NK-92 (cell line): Measurements from ENCODE around the gene NDUFV2.
"Not testable (repeated sequence)": the region's sequence is repeated elsewhere in the genome, so short reads cannot be mapped to it uniquely, and the experiment has no call there.

Experiments
- DNase-seq: peaks from one replicate; lab custom pipeline; 2025; ENCODE audit not compliant: unreplicated experiment; lab: John Stamatoyannopoulos, UW

Gene NDUFV2

DNA sequence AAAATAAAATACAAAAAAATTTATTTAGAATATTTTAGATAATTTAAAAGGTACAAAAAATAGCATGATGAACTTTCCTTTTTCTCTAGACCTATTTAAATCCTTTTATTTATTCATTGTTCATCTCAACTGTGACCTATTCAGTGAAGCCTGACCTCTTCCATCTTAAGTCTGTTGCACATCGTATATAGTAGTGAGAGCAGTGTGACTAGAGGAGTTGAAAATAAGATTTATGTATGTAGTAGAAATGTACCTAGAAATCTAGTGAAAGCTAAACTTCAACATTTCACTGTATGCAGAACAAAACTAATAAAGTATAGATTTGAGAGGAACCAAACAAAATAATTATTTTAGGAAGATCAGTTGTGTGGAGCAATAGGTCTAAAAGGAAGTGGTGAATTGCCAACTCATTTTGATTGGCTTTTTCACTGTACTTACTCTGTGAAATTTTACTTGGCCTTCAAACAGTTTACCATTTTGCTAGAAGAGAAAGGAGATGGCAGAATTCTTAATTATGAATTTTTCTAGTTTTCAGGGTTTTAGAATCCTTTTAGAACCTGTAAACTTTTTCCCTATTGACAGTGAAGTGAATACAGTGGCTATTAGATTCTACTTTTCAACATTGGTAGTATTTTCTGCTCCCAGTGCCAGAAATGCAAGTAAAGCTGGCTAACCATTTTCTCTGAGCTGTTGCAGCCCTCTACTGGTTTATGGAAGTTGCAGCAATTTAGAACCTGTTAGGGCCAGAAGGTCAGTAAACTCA, 45.1 kb downstream of the NDUFV2 start:
- DNase-seq = no peak

DNA sequence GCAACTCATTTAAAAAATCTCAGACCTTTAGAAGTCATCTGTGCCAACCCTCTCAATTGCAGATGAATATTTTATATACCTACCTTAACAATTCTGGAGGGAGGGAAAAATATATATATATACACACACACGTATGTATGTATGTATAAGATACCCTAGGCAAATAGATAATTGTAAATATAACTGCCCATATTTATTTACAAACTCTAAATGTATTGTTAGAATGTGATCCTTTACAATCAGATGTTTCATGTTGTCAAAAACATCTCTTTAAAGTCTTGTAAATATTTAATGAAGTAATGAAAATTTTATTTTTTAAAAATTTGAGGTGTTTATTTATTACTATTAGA, 45.7 kb downstream of the NDUFV2 start:
- no peak for DNase-seq

GRCh38 chr18:9150121-9150520, 47.6 kb downstream of the NDUFV2 start:
- no peak for DNase-seq

GRCh38 chr18:9153256-9153655, 50.8 kb downstream of the NDUFV2 start:
- DNase-seq = no peak

GRCh38 chr18:9156604-9157249, 54.2 kb downstream of the NDUFV2 start:
- no peak for DNase-seq

DNA sequence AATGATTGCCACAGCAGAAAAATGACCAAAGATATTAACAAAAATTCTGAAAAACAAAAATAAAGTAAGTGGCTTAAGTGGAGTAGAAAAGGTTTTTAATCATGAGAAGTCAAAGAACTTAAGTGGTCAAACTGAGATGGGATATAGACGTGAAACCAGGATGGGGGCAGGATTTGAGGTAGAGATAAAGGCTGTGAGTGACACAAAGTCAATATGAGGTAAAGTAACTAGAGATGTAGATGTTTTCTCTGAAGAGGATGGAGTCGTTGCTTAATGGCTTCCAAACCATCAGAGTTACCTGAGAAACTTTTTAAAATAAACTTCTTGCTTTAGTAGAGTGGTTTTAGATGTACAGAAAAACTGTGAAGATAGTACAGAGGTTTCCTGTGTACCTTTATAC, 55.3 kb downstream of the NDUFV2 start:
- no peak for DNase-seq

GRCh38 chr18:9160014-9160413, 57.5 kb downstream of the NDUFV2 start:
- no peak for DNase-seq

- not testable (repeated sequence) for DNase-seq
These were observed 60.2 kb downstream of the NDUFV2 start for GRCh38 chr18:9162663-9163062.

GRCh38 chr18:9164149-9164548, 61.6 kb downstream of the NDUFV2 start:
- not testable (repeated sequence) for DNase-seq

GRCh38 chr18:9165883-9166282, 63.4 kb downstream of the NDUFV2 start:
- DNase-seq = not testable (repeated sequence)

GRCh38 chr18:9169515-9169914, 67.0 kb downstream of the NDUFV2 start:
- DNase-seq = not testable (repeated sequence)

GRCh38 chr18:9171919-9172318, 69.4 kb downstream of the NDUFV2 start:
- not testable (repeated sequence) for DNase-seq

GRCh38 chr18:9172506-9173127, 70.1 kb downstream of the NDUFV2 start:
- DNase-seq = no peak

DNA sequence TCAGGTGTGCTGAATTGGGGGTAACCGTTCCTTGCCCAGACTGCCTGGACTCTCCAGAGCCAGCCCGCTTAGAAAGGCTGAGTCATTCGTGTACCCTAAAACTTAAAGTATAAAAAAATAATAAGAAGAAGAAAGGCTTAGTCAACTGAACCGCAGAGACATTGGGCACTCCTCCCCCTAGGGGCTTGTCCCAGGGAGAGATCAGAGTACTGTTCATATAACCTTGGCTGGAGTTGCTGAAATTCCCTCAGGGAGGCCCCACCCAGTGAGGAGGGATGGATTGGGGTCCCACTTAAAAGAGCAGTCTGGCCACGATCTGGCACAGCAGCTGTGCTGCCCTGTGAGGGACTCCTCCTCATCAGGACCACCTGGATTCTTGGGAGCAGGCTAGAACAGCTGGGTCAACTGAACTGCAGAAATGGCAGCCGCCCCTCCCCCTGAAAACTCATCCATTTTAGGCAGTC, 71.3 kb downstream of the NDUFV2 start:
- no peak for DNase-seq

DNA sequence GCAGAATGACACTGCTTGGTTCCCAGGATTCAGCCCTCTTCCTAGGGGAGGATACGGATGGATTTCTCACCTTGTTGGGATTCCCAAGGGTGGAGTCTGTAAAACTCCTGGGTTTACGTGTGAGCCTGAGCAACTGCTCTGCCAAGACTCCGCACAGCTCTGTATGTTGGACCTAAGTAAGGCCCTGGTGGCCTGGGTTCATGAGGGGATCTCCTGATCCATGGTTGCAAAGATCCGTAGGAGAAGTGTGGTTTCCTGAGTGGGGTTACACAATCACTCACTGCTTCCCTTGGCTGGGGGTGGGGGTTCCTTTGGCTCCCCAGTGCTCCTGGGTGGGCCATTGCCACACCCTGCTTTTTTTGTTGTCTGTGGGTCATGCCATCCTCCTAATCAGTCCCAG, 71.8 kb downstream of the NDUFV2 start:
- DNase-seq = no peak

- no peak for DNase-seq
These were observed 72.6 kb downstream of the NDUFV2 start for GRCh38 chr18:9175115-9175514.

GRCh38 chr18:9177031-9177430, 74.5 kb downstream of the NDUFV2 start:
- DNase-seq = no peak

DNA sequence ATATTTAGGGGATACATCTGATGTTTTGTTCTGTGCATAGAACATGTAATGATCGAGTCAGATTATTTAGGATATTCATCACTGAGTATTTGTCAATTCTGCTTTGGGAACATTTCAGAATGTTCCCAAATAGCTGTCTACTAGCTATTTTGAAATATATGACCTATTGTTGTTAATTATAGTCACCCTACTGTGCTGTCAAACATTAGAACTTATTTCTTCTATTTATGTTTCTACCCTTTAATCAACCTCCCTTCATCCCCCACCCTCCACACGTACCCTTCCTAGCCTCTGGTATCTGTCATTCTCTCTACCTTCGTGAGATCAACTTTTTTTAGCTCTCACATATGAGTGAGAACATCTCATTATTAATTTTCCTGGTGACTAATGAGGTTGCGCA, 75.0 kb downstream of the NDUFV2 start:
- DNase-seq = no peak

GRCh38 chr18:9178557-9178956, 76.1 kb downstream of the NDUFV2 start:
- no peak for DNase-seq

DNA sequence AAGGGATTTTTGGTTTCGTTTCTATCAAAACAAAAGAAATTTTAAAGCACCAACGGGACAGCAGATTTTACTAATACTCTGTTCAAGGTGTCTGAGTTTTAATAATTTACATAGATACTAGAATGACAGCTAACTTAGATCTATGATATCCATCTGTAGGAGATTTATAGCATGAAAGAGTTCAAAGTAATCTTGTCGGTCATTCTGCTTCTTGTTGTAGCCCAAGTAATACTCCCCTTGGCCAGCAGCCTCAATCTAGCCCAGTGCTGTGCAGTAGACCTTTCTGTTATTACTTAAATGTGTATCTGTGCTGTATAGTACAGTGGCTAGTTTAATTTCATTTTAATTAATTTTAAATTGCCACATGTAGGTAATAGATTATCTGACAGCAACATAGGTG, 78.8 kb downstream of the NDUFV2 start:
- DNase-seq = no peak

DNA sequence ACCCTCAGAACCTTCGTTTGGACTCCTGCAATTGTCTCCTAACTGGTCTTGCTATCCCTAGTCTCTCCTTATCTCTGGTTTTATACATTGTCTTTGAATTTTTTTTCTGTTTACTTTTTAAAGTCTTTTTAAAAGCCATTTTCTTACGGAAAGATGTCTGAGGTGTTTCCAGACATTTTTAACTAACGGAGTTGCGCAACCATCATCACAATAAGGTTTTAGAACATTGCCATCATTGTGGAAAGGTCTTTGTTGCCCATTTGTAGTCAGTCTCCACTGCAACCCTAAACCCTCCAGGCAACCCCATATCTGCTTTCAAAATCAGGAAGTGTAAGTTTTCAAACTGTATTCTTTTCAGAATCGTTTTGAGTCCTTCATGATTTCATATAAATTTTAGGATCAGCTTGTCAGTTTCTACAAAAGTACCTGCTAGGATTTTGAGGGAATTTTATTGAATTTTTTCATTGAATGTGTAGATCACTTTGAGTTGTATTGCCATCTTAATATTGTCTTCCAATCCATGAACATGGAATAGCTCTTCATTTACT, 80.4 kb downstream of the NDUFV2 start:
- no peak for DNase-seq
